Hypothalamus (tissue), 51 donors: ENCODE measurements around the gene PLEKHG5.
"Not testable (repeated sequence)": the region's sequence is repeated elsewhere in the genome, so short reads cannot be mapped to it uniquely, and the experiment has no call there.

Experiments used
- DNase-seq, 51 donors: peaks; one replicate each; lab custom pipeline; 2025; lab: John Stamatoyannopoulos, UW

Gene PLEKHG5

DNA sequence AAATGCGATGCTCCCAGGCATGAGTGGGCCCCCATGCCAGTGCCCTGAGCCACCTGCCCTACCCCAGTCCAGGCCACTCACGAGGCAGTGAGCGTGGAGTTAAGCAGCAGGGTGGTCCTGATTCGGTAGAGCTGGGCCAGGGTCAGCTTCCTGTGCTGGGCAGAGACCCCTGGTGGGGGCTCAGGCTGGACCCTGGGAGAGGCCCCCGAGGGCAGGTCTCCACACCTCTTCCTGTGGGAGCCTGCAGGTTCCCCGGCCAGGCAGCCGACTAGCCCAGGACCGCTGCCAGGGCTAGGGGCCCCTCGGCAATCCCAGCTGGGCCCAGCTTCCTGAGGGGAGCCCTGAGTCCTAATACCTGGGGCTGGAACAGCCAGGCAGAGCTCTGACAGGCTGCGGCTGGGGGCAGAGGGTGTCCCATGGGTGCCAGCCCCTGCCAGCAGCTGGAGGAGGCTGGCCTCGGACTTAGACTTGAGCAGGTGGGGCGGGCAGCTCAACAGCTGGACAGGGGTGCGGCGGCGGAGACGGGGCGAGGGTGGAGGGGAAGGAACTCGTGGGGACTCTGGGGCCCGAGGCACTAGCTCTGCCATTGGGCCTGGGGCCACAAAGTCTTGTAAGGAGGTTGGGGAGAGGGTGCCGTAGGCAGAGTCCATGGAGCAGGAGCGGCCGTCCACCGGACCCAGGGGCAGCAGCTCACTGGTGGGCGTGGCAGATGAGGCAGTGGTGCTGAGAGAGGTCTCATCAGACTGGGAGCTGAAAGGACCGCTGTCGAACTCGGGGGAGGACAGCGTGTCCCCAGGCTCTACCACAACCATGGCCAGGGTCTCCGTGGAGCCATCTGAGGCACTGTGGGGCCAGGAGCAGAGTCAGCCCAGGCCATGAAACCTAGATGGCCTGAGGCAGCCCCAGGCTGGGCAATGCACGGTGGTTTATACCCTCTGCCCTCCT is 23.5 kb downstream of the PLEKHG5 start:
- no peak for DNase-seq

DNA sequence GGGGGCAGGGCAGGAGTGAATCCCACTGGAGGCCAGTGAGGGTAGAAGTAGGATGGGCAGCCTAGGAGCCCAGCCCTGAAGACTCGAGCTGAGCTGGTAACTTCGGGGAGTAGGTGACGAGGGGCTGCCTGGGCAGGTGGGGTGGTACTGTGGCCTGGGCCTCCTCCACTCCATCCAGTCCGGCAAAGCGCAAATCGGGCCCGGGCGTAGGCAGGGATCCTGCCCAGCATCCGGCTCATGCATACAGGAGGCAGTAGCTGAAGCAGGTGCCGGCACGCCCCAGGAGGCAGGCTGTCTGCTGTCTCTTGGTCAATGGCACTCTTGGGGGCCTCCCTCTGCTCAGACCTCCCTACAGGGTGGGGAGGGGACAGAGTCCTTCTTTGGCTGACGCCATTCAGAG is 24.2 kb downstream of the PLEKHG5 start:
- DNase-seq: no peak

GRCh38 chr1:6466751-6467150 is 24.7 kb downstream of the PLEKHG5 start:
- DNase-seq: no peak

DNA sequence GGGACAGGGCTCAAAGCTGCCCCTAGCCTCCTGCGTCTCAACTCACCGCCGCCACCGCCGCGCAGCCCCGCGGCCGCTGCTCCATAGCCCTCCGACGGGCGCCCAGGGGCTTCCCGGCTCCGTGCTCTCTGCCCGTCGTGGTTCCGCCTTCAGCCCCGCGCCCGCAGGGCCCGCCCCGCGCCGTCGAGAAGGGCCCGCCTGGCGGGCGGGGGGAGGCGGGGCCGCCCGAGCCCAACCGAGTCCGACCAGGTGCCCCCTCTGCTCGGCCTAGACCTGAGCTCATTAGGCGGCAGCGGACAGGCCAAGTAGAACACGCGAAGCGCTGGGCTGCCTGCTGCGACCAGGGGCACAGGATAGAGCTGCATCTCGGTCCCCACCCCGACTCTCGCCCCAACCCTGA is 25.4 kb downstream of the PLEKHG5 start, which contains the start of gene TNFRSF25:
TSS of gene TNFRSF25 (minus strand) at position 151 of the 400 bp plus-strand sequence. CDS start at position 85, 66 bp downstream.
- no peak for DNase-seq

DNA sequence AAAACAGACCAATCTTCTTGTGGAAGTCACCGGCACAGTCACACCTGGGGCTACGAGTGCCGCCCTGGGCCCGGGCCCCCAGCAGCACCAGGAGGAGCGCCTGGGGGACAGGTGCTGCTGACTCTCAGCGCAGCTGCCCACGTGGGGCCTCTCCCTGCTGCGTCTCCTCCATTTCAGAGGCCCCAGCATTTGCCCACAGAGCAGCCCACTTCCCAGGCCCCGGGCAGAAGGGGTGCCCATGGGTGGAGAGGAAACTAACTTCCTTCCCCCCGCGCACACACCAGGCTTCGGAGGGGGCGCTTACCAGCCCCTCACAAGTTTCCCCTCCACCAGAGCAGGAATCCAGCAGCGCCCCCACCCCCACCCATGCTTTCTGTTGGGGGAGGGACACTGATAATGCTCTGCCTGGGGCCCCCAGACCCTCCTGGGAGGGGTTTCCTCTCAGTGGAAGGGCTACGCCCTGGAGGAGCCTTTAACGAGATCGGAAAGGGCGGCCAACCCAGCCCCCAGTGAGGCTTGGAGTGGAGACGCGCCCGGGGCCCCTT is 25.9 kb downstream of the PLEKHG5 start:
- DNase-seq: peak in 1 of 51 donors; percentile 19

DNA sequence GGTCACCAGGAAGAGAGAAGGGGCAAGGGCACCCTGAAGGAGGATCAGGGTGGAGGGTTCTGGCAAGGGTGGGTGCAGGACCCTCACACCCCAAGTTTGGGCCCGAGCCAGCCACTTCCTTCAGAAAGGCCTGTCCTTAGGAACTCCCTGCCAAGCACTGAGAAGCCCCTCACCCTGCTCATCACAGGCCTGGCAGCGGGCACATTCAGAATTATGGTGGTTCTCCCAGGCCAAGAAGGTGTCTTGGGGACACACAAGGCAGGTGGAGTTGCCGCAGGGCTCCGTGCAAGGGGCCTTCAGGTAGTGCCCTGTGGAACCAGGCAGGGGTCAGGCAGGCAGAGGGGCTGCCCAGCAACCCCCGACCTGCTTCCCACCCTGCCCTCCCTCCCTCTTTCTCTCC is 26.6 kb downstream of the PLEKHG5 start:
- DNase-seq: no peak

DNA sequence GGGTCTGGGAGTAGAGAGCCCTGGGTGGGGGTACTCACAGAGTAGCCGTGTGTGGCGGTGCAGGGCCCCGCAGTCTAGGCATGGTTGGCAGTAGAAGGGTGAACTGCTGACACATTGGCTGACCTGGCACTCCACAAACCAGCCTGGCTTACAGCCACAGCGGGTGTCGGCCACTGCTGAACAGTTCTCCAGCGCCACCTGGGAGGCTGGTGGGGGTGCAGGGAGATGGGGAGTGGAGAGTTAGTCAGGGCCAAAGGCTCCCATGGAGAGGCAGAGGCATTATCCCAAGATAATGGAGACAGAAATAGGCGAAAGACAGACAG is 27.0 kb downstream of the PLEKHG5 start:
- DNase-seq: peak in 1 of 51 donors; percentile 18

GRCh38 chr1:6463120-6463412 is 28.4 kb downstream of the PLEKHG5 start:
- peak in 1 of 51 donors; percentile 100 for DNase-seq

GRCh38 chr1:6462412-6463119 is 28.9 kb downstream of the PLEKHG5 start:
- no peak for DNase-seq

- DNase-seq: no peak
These were observed 29.7 kb downstream of the PLEKHG5 start for GRCh38 chr1:6461538-6462411.

DNA sequence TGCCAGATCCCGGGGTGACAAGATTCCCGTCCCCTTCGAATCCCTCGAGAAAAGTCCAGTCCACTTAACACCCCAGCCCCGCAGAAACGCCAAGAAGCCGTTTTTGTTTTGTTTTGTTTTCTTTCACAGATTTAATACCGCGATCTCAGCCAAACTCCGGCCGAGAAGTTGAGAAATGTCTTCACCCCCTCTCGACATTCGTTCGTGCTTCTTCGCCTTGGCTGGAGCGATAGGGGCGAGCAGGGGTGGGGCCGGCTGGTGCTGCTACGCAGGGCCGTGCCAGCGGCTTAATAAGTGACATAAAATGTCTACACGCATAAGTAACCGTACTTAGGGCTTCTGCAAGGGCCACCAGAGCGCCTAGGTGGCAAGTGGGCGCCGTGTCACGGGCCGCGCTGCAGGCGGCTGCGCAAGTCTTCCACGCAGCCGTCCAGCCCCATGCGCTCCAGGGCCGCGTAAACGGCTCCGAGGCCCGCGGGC is 30.4 kb downstream of the PLEKHG5 start:
- DNase-seq: no peak

DNA sequence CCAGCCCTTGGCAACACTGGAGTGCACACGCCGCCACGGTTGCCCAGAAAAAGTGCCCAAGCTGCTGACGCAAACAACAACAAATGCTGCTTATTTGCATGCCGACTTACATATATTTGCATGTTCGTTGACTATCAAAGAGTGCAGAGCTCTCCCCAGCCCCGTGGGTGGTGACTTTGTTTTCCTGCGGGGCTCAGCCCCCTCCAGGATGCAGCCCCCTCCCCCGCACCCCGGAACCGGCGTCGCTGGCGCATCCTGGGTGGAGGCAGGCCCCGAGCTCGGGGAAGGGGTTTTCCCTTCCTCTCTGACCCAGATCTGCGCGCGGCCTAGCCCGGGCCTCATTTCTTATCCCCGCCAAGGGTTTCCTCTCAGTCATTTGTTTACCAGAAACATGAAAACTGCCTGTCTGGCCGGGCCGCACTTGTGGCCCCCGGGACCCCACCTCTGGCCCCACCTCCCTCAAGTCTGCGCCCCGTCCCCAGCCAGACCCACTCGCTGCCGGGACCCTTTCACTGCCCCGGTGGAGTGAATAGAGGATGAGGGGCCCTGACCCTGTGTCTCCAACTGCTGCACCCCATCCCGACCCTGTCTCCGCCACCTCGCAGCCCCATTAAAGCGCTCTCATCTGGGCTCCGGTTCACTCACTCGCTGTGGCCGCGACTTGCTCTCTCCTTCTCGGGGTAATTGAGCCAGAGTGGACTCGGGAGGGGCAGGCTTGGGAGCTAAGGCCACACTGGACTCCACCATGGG is 31.0 kb downstream of the PLEKHG5 start:
- no peak for DNase-seq

DNA sequence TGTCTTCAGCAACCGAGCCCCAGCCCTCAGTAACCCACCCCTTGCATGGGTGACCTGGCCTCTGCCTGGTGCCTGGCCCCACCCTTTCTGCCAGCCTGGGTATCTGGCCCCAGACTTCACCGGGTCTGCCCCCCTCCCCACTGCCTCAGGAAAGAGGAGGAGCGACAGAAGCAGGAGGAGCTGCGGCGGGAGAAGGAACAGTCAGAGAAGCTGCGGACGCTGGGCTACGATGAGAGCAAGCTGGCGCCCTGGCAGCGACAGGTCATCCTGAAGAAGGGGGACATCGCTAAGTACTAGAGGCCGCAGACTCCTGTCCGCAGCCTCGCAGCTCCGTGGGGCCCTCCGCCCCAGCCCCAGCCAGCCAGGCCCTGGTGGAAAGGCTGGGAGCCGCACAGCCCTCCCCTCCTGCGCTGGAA is 31.6 kb downstream of the PLEKHG5 start:
- DNase-seq: no peak

DNA sequence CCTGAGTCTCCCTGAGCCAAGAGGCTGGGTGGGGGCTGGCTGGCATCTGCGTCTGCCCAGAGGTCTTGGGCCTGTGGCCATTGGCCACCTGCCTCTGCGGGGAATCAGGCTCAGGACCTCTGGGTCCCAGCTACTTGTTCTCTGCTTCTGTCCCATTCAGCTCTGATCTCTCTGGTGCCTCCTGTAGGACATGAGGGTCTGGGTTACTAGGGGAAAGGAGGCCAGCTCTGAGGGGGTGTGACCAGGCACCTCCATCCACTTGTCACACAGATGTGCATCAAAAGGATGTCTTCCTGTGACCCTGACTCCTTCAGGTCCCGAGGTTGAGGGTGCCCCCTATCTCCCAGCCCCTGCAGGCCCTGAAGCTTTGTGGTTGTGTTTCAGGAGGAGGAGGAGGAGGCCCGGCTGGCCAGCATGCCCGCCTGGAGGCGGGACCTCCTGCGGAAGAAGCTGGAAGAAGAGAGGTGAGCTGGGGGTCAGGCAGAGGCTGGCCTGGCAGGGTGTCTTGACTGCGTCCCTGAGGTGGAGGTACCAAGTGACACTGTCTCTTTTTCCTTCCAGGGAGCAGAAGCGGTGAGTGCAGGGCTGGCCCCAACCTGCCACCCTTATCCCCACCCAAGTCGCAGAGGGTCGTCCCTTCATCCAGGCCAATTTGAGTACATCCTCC is 34.5 kb downstream of the PLEKHG5 start:
- no peak for DNase-seq

GRCh38 chr1:6455752-6456520 is 35.5 kb downstream of the PLEKHG5 start:
- DNase-seq: not testable (repeated sequence)

DNA sequence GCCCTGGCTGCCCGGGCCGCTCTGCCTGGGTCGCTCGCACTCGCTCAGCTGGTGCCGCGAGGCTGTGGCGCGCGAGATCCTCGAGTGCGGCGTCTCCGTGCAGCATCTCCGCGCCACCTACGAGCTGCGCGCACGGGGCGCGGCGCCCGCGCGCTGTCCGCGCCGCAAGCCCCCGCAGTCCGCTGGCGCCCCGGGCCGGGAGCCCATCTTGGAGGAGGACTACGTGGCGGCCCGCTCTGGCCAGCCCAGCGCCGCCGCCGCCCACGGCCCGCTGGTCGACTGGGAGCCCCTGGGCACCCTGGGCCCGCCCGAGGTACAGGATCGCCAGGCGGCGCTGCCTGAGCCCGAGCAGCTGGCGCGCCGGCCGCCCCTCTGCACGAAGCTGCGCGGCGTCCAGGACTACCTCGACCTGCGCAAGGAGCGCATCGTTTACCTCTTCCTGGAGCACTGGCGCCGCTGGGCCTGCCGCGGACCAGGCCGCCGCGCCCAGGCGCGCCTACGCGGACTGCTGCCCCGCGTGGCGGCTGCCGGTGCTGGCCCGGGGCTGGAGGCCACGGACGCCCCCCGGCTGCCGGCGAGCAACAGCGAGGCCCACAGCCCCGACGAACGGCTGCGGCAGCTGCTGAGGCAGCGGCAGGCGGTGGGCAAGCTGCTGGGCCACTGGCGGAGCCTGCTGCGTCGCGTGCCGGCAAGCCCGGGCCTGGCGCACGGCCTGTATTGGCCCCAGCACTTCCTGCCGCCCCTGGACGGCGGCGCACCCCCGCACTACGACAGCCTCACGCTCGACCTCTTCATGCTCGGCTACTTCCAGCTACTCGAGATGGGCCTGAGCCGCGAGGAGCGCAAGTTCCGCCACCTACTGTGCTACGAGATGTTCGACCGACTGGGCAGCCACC is 36.4 kb downstream of the PLEKHG5 start:
- no peak for DNase-seq
